ENCODE results near the gene GANC.
A peak's percentile ranks its signal among the peaks of the same experiment; 100 is the strongest.

GANC gene

GRCh38 chr15:42375941-42376340 is 102.9 kb downstream of the GANC start:
- POLR2A ChIA-PET: no interaction called here
- 30% methylated on average over 2 of the region's 4 CpGs for whole genome bisulfite sequencing (ENCODE audit: insufficient coverage)

GRCh38 chr15:42378011-42378410 is 105.0 kb downstream of the GANC start:
- H3K9me3 ChIP-seq (ENCODE audit: control extremely low read depth in 1 of 5, control insufficient read depth in 4 of 5, insufficient read depth in 2 of 5, low read depth in 1 of 5, low read length in 4 of 5): peaks cover 0 to 12% (median 4%) of the 10 kb centered on the region in 5 experiments

More at GRCh38 chr15:42375941-42376340, 102.9 kb downstream of the GANC start:
- Histone ChIP-seq H3K36me3 (ENCODE audit: control insufficient read depth in 4 of 4, insufficient read depth in 4 of 4, low read length in 3 of 4) (no peaks in the 10 kb centered on the region), H3K27ac (ENCODE audit: insufficient read depth in 1 of 2, low read depth in 1 of 2, low read length in 2 of 2, poor library complexity in 1 of 2, severe bottlenecking in 2 of 2) (no peak overlapping the region), H3K27me3 (replicated peaks in 2 of 5; ENCODE audit: control insufficient read depth in 4 of 5, insufficient read depth in 5 of 5, low read length in 4 of 5) (no peaks in the 10 kb centered on the region), H3K4me1 (ENCODE audit: control extremely low read depth in 1 of 4, control insufficient read depth in 4 of 4, insufficient read depth in 4 of 4, low read length in 3 of 4) (peaks cover 0 to 6% (median 3%) of the 10 kb centered on the region in 4 experiments), H3K9me3 (ENCODE audit: control extremely low read depth in 1 of 5, control insufficient read depth in 4 of 5, insufficient read depth in 2 of 5, low read depth in 1 of 5, low read length in 4 of 5) (peaks cover 0 to 12% (median 4%) of the 10 kb centered on the region in 5 experiments), H3K4me3 (ENCODE audit: control insufficient read depth in 1 of 7, extremely low read depth in 1 of 7, insufficient read depth in 4 of 7, low read depth in 2 of 7, low read length in 6 of 7) (no peak overlapping the region)
- DNase-seq: peak in 2 of 3 donors; percentile 40 to 56
- CTCF ChIA-PET: interaction anchor here (1.4 to 1.7 kb wide), 2 partner anchors 9 to 12 kb away, joined by 6 read pairs; no protein-coding TSS in a partner anchor

DNA sequence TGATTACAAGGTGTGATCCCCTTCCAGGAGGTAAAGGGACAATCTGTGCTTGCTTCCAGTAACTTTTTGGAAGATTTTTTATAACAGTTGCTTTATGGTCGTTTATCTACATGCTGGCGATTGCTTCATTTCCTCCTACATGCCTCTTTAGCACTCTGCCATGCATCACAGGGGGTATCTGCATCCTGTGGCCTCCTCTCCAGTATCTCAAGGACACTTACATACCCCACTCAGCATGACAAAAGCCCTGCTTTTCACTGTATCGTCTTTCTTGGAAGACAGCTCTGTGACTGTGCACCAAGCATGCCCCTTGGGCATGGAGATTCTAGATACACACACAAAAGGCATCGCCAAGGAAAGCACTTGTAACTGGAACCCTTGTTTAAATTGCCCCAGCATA is 111.6 kb downstream of the GANC start:
- ChIA-PET CTCF (interaction anchor here (1.0 to 1.6 kb wide), 5 partner anchors 8 to 394 kb away, joined by 3 to 6 read pairs (median 4); no protein-coding TSS in a partner anchor), POLR2A (no interaction called here)
- no peaks in the 10 kb centered on the region for H3K27me3 ChIP-seq (replicated peaks in 2 of 5; ENCODE audit: control insufficient read depth in 4 of 5, insufficient read depth in 5 of 5, low read length in 4 of 5)
- H3K4me3 ChIP-seq (ENCODE audit: control insufficient read depth in 1 of 7, extremely low read depth in 1 of 7, insufficient read depth in 4 of 7, low read depth in 2 of 7, low read length in 6 of 7): no peak overlapping the region
- WGBS (ENCODE audit: insufficient coverage): 58% methylated on average over 4 of the region's 4 CpGs
- no peaks in the 10 kb centered on the region for H3K9me3 ChIP-seq (ENCODE audit: control extremely low read depth in 1 of 5, control insufficient read depth in 4 of 5, insufficient read depth in 2 of 5, low read depth in 1 of 5, low read length in 4 of 5)
- H3K27ac ChIP-seq (ENCODE audit: insufficient read depth in 1 of 2, low read depth in 1 of 2, low read length in 2 of 2, poor library complexity in 1 of 2, severe bottlenecking in 2 of 2): no peak overlapping the region
- H3K4me1 ChIP-seq (ENCODE audit: control extremely low read depth in 1 of 4, control insufficient read depth in 4 of 4, insufficient read depth in 4 of 4, low read length in 3 of 4): peaks cover 4 to 28% (median 17%) of the 10 kb centered on the region in 4 experiments
- no peak for DNase-seq
- H3K36me3 ChIP-seq (ENCODE audit: control insufficient read depth in 4 of 4, insufficient read depth in 4 of 4, low read length in 3 of 4): peaks cover 0 to 4% (median 2%) of the 10 kb centered on the region in 4 experiments

More at GRCh38 chr15:42378011-42378410, 105.0 kb downstream of the GANC start:
- ChIA-PET POLR2A (interaction anchor here (0.8 kb wide), 1 partner anchor 11 kb away, joined by 3 read pairs; no protein-coding TSS in a partner anchor), CTCF (no interaction called here)
- DNase-seq: no peak
- 98% methylated on average over 4 of the region's 8 CpGs for WGBS (ENCODE audit: insufficient coverage)
- Histone ChIP-seq H3K27me3 (replicated peaks in 2 of 5; ENCODE audit: control insufficient read depth in 4 of 5, insufficient read depth in 5 of 5, low read length in 4 of 5) (no peaks in the 10 kb centered on the region), H3K27ac (ENCODE audit: insufficient read depth in 1 of 2, low read depth in 1 of 2, low read length in 2 of 2, poor library complexity in 1 of 2, severe bottlenecking in 2 of 2) (no peak overlapping the region), H3K4me3 (ENCODE audit: control insufficient read depth in 1 of 7, extremely low read depth in 1 of 7, insufficient read depth in 4 of 7, low read depth in 2 of 7, low read length in 6 of 7) (no peak overlapping the region), H3K4me1 (ENCODE audit: control extremely low read depth in 1 of 4, control insufficient read depth in 4 of 4, insufficient read depth in 4 of 4, low read length in 3 of 4) (peaks cover 0 to 6% (median 3%) of the 10 kb centered on the region in 4 experiments), H3K36me3 (ENCODE audit: control insufficient read depth in 4 of 4, insufficient read depth in 4 of 4, low read length in 3 of 4) (no peaks in the 10 kb centered on the region)

GRCh38 chr15:42385206-42385979 is 112.4 kb downstream of the GANC start:
- H3K36me3 ChIP-seq (ENCODE audit: control insufficient read depth in 4 of 4, insufficient read depth in 4 of 4, low read length in 3 of 4): peaks cover 0 to 5% (median 2%) of the 10 kb centered on the region in 4 experiments
- H3K9me3 ChIP-seq (ENCODE audit: control extremely low read depth in 1 of 5, control insufficient read depth in 4 of 5, insufficient read depth in 2 of 5, low read depth in 1 of 5, low read length in 4 of 5): no peaks in the 10 kb centered on the region
- H3K4me3 ChIP-seq (ENCODE audit: control insufficient read depth in 1 of 7, extremely low read depth in 1 of 7, insufficient read depth in 4 of 7, low read depth in 2 of 7, low read length in 6 of 7): no peak overlapping the region
- WGBS (ENCODE audit: insufficient coverage): 68% methylated on average over 4 of the region's 5 CpGs
- ChIA-PET POLR2A (no interaction called here), CTCF (interaction anchor here (0.7 to 1.6 kb wide), 6 partner anchors 8 to 395 kb away, joined by 3 to 6 read pairs (median 4); no protein-coding TSS in a partner anchor)
- H3K27ac ChIP-seq (ENCODE audit: insufficient read depth in 1 of 2, low read depth in 1 of 2, low read length in 2 of 2, poor library complexity in 1 of 2, severe bottlenecking in 2 of 2): no peak overlapping the region
- H3K4me1 ChIP-seq (ENCODE audit: control extremely low read depth in 1 of 4, control insufficient read depth in 4 of 4, insufficient read depth in 4 of 4, low read length in 3 of 4): peaks cover 4 to 28% (median 17%) of the 10 kb centered on the region in 4 experiments
- peak; percentile 21 to 59 (median 57) for DNase-seq
- H3K27me3 ChIP-seq (replicated peaks in 2 of 5; ENCODE audit: control insufficient read depth in 4 of 5, insufficient read depth in 5 of 5, low read length in 4 of 5): no peaks in the 10 kb centered on the region

- WGBS (ENCODE audit: insufficient coverage): 57% methylated on average over 8 of the region's 12 CpGs
- Histone ChIP-seq H3K27ac (ENCODE audit: insufficient read depth in 1 of 2, low read depth in 1 of 2, low read length in 2 of 2, poor library complexity in 1 of 2, severe bottlenecking in 2 of 2) (no peak overlapping the region), H3K36me3 (ENCODE audit: control insufficient read depth in 4 of 4, insufficient read depth in 4 of 4, low read length in 3 of 4) (peaks cover 0 to 5% (median 2%) of the 10 kb centered on the region in 4 experiments), H3K27me3 (replicated peaks in 2 of 5; ENCODE audit: control insufficient read depth in 4 of 5, insufficient read depth in 5 of 5, low read length in 4 of 5) (no peaks in the 10 kb centered on the region), H3K4me1 (ENCODE audit: control extremely low read depth in 1 of 4, control insufficient read depth in 4 of 4, insufficient read depth in 4 of 4, low read length in 3 of 4) (peaks cover 4 to 28% (median 17%) of the 10 kb centered on the region in 4 experiments), H3K9me3 (ENCODE audit: control extremely low read depth in 1 of 5, control insufficient read depth in 4 of 5, insufficient read depth in 2 of 5, low read depth in 1 of 5, low read length in 4 of 5) (no peaks in the 10 kb centered on the region), H3K4me3 (ENCODE audit: control insufficient read depth in 1 of 7, extremely low read depth in 1 of 7, insufficient read depth in 4 of 7, low read depth in 2 of 7, low read length in 6 of 7) (no peak overlapping the region)
- CTCF ChIA-PET: interaction anchor here (0.8 to 1.6 kb wide), 2 partner anchors 10 to 312 kb away, joined by 3 to 6 read pairs; no protein-coding TSS in a partner anchor
- POLR2A ChIA-PET: no interaction called here
- no peak for DNase-seq
Observed at GRCh38 chr15:42385980-42386700, 113.1 kb downstream of the GANC start.

GRCh38 chr15:42387603-42388002 is 114.6 kb downstream of the GANC start:
- no peak overlapping the region for H3K27ac ChIP-seq (ENCODE audit: insufficient read depth in 1 of 2, low read depth in 1 of 2, low read length in 2 of 2, poor library complexity in 1 of 2, severe bottlenecking in 2 of 2)
- POLR2A ChIA-PET: no interaction called here
- no peak overlapping the region for H3K4me3 ChIP-seq (ENCODE audit: control insufficient read depth in 1 of 7, extremely low read depth in 1 of 7, insufficient read depth in 4 of 7, low read depth in 2 of 7, low read length in 6 of 7)
- DNase-seq: no peak
- H3K36me3 ChIP-seq (ENCODE audit: control insufficient read depth in 4 of 4, insufficient read depth in 4 of 4, low read length in 3 of 4): peaks cover 0 to 5% (median 2%) of the 10 kb centered on the region in 4 experiments
- CTCF ChIA-PET: interaction anchor here (0.6 to 1.3 kb wide), 2 partner anchors 11 to 118 kb away, joined by 4 to 6 read pairs; no protein-coding TSS in a partner anchor
- 96% methylated on average over 5 of the region's 8 CpGs for WGBS (ENCODE audit: insufficient coverage)
- no peaks in the 10 kb centered on the region for H3K27me3 ChIP-seq (replicated peaks in 2 of 5; ENCODE audit: control insufficient read depth in 4 of 5, insufficient read depth in 5 of 5, low read length in 4 of 5)
- peaks cover 4 to 28% (median 17%) of the 10 kb centered on the region in 4 experiments for H3K4me1 ChIP-seq (ENCODE audit: control extremely low read depth in 1 of 4, control insufficient read depth in 4 of 4, insufficient read depth in 4 of 4, low read length in 3 of 4)
- H3K9me3 ChIP-seq (ENCODE audit: control extremely low read depth in 1 of 5, control insufficient read depth in 4 of 5, insufficient read depth in 2 of 5, low read depth in 1 of 5, low read length in 4 of 5): no peaks in the 10 kb centered on the region
